ENCODE data around the gene NSUN6. TPM values are rescaled to one million over a fixed set of nuclear protein-coding genes. Genes with fewer than 3 reads are reported as not detected.

Gene NSUN6
- total and polyA plus RNA-seq, 10 of the 15 experiments (the other 5 are each of a cell fraction or from before 2014, with no cell fraction given) = 10.2 to 25.0 (median 15.6) TPM

DNA sequence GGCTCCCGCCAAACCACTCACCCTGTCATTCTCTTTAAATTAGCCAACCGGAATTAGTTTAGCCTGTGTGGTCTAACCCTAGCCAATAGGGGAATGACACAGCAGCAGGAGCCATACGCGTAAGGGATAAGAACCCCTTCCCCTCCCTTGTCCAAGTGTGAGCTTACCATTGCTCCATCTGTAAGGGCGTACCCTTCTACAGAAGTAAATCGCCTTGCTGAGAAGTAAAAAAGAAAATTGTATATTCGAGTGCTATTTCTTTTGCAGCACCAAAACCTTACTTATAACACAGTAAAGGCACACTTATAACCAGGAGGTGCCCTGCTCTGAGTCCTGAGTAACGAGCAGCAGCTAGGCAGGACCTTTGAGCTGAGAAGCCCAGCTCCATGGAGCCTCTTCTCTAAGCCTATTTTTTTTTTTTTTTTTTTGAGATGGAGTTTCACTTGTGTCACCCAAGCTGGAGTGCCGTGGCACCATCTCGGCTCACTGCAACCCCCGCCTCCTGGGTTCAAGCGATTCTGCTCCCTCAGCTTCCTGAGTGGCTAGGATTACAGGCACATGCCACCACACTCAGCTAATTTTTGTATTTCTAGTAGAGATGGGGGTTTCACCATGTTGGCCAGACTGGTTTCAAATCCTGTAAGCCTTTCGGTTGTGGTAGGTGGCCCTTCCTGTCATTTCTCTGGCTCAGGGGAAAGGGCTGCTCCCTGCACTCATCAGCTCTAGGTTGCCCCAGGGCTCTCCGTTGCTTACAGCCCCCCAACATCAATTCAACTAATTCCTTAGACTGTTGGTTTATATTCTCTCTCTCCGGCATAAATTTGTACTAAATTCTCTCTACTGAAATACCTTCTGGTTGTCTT is 73.3 kb downstream of the NSUN6 start (continued):
- TF ChIP-seq KAT2A (conservative IDR thresholded peaks at IDR 0.05; ENCODE audit: control insufficient read depth, low read depth, low read length) = no peak
- no peak for TF ChIP-seq JUND (IDR thresholded peaks at IDR 0.05; ENCODE audit: low read depth, low read length)
- TF ChIP-seq, protein P1, sequence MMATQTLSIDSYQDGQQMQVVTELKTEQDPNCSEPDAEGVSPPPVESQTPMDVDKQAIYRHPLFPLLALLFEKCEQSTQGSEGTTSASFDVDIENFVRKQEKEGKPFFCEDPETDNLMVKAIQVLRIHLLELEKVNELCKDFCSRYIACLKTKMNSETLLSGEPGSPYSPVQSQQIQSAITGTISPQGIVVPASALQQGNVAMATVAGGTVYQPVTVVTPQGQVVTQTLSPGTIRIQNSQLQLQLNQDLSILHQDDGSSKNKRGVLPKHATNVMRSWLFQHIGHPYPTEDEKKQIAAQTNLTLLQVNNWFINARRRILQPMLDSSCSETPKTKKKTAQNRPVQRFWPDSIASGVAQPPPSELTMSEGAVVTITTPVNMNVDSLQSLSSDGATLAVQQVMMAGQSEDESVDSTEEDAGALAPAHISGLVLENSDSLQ (IDR thresholded peaks at IDR 0.05) = no peak
- no peak for TF ChIP-seq SMAD1 (IDR thresholded peaks at IDR 0.05; ENCODE audit: low read depth, partially characterized antibody)
- TF ChIP-seq BHLHE40 (IDR thresholded peaks at IDR 0.05; ENCODE audit: borderline replicate concordance in 1 of 2, low read depth in 2 of 2, low read length in 1 of 2) = peak in 1 of 2 experiments; percentile 10; a peak in 1 of 4 replicates
- TF ChIP-seq ZBTB4 (CRISPR knock-in tag; IDR thresholded peaks at IDR 0.05) = no peak
- TF ChIP-seq IRF3 (IDR thresholded peaks at IDR 0.05) = no peak
- TF ChIP-seq CHD2 (IDR thresholded peaks at IDR 0.05; ENCODE audit: borderline replicate concordance, low read depth, low read length) = no peak

Data from GM12878 (cell line).